Measurements from ENCODE around the gene EP400. TPM values are rescaled to one million over a fixed set of nuclear protein-coding genes. Genes with fewer than 3 reads are reported as not detected.

EP400 gene
- total and polyA plus RNA-seq, 9 of the 15 experiments (the other 6 are each of a cell fraction or from before 2014, with no cell fraction given): 4.5 to 58.0 (median 7.0) TPM

- TF ChIP-seq POLR3A (IDR thresholded peaks at IDR 0.05; ENCODE audit: borderline replicate concordance, extremely low read depth, insufficient read depth, insufficient read length): no peak
- TF ChIP-seq HCFC1 (IDR thresholded peaks at IDR 0.05; ENCODE audit: low read depth, low read length): no peak
- no peak for TF ChIP-seq ZNF280B (CRISPR knock-in tag; IDR thresholded peaks at IDR 0.05)
- TF ChIP-seq CBFA2T3 (IDR thresholded peaks at IDR 0.05): no peak
- TF ChIP-seq ZBTB7A (IDR thresholded peaks at IDR 0.05; ENCODE audit: borderline replicate concordance, control insufficient read depth, low read depth, low read length): no peak
- TF ChIP-seq NR2C2 (CRISPR knock-in tag; IDR thresholded peaks at IDR 0.05): no peak
- TF ChIP-seq NR2C2 (tag; IDR thresholded peaks at IDR 0.05): no peak
These were observed 21.5 kb downstream of the EP400 start (continued) for GRCh38 chr12:131971226-131971625.

- Histone ChIP-seq H3K36me3 (ENCODE audit: control insufficient read depth, insufficient read depth, low read length) (peaks cover 29% of the 10 kb centered on the region; the same call in 2 of the 3 replicates), H3K9me1 (ENCODE audit: control insufficient read depth, insufficient read depth, low read length) (no peaks in the 10 kb centered on the region), H3K4me2 (ENCODE audit: insufficient read depth, low read length) (no peak overlapping the region), H4K20me1 (replicated peaks; ENCODE audit: control insufficient read depth, insufficient read depth, low read length) (peaks cover 4% of the 10 kb centered on the region; the same call in 1 of the 2 replicates), H2AFZ (ENCODE audit: low read depth, low read length) (no peak overlapping the region), H3K27me3 (ENCODE audit: control insufficient read depth in 2 of 2, insufficient read depth in 2 of 2, low read length in 2 of 2) (no peaks in the 10 kb centered on the region), H3K9me3 (replicated peaks; ENCODE audit: control insufficient read depth, insufficient read depth, low read depth, low read length) (no peaks in the 10 kb centered on the region), H3K9ac (ENCODE audit: insufficient read depth in 1 of 2, low read depth in 2 of 2, low read length in 2 of 2) (peak overlapping the region in 1 of 2 experiments; percentile 77; a peak in 2 of 4 replicates), H3K4me1 (replicated peaks in 1 of 2; ENCODE audit: control insufficient read depth in 2 of 2, insufficient read depth in 2 of 2, low read length in 2 of 2) (peaks cover 0 to 11% of the 10 kb centered on the region in 2 experiments; a peak in 3 of 5 replicates), H3K79me2 (ENCODE audit: control insufficient read depth, insufficient read depth, low read length) (peaks cover 92% of the 10 kb centered on the region), H3K4me3 (no peak overlapping the region), H3K27ac (ENCODE audit: extremely low read depth, low read depth, low read length) (no peak overlapping the region)
- 40% methylated on average over 8 of the region's 8 CpGs for whole genome bisulfite sequencing (ENCODE audit: insufficient coverage, low coverage, missing lambda C conversion rate)
- intact Hi-C loops (cut with micrococcal nuclease): no loop called here
- BruUV-seq (replicated peaks): no TSS peak
- in situ Hi-C loops (cut with MboI): no loop called here
- ATAC-seq (peak; percentile 88), DNase-seq (ENCODE audit: extremely low read depth in 1 of 4, low spot score in 3 of 4) (peak in 1 of 4 experiments; percentile 46), FAIRE-seq (peak; percentile 37)
- TF ChIP-seq NRF1 (conservative IDR thresholded peaks at IDR 0.05 in 1 of 2, IDR thresholded peaks at IDR 0.05 in 1 of 2): peak in 1 of 2 experiments; percentile 49; a peak in 3 of 4 replicates
- no peak for TF ChIP-seq KLF16 (IDR thresholded peaks at IDR 0.05)
- ChIA-PET CTCF (ENCODE audit: low intra/inter-chr PET ratio) (no interaction called here), POLR2A (interaction anchor here (0.6 to 3.0 kb wide), 2 partner anchors 12 to 24 kb away, joined by 3 to 9 read pairs; no protein-coding TSS in a partner anchor)
These were observed 25.5 kb downstream of the EP400 start for GRCh38 chr12:131975228-131975627.
